GM12878 (cell line): ENCODE measurements around the gene TARM1. TPM values are rescaled to one million over a fixed set of nuclear protein-coding genes. Genes with fewer than 3 reads are reported as not detected.

Experiments
- ATAC-seq: fragments of 200-7000 bp; cut with Tn5 transposase; 3 replicates; pipeline ENCODE4 v1.9.1; 2020; ENCODE audit warnings: mild to moderate bottlenecking, moderate library complexity
- BruUV-seq: library from RNA; stranded (reverse); fragments of 400-500 nt; replicated peaks from 2 replicates; lab custom pipeline; 2021; lab: Mats Ljungman, UMichigan
- CTCF ChIA-PET: fragments of 300-600 bp; sonication (Branson Sonifier 250); formaldehyde crosslinking; extraction: SDS; loops from one replicate; lab custom pipeline; 2021; ENCODE audit warnings: inconsistent platforms; lab: Yijun Ruan, JAX
- POLR2A ChIA-PET: fragments of 350-600 bp; formaldehyde crosslinking; extraction: SDS; loops from one replicate; lab custom pipeline; 2021; ENCODE audit warnings: inconsistent platforms; lab: Charles Lee
- RAD21 ChIA-PET: fragments of 300-600 bp; sonication (Branson Sonifier 250); formaldehyde crosslinking; loops from one replicate; lab custom pipeline; 2023; ENCODE audit warnings: antibody characterized with exemption; ENCODE audit not compliant: unreplicated experiment; lab: Charles Lee
- SMC1A ChIA-PET: fragments of 300-600 bp; sonication (Branson Sonifier 250); formaldehyde crosslinking; loops from one replicate; lab custom pipeline; 2023; ENCODE audit not compliant: unreplicated experiment, uncharacterized antibody; lab: Charles Lee
- DNase-seq: peaks from one replicate; pipeline ENCODE4 v3.0.0-alpha.2; 2011; ENCODE audit warnings: low read depth, low spot score
- FAIRE-seq: peaks from 3 replicates; lab custom pipeline; 2011; peaks lifted over from hg19 to GRCh38; lab: Jason Lieb, UNC
- H2AFZ ChIP-seq: 2 replicates; pipeline ENCODE4 v1.6.0; 2011; ENCODE audit warnings: low read depth, low read length, control low read depth; ENCODE audit not compliant: control insufficient read depth
- H3K27ac ChIP-seq: 2 replicates; pipeline ENCODE4 v1.5.1; 2011; ENCODE audit warnings: control low read depth; ENCODE audit not compliant: control insufficient read depth, insufficient read depth
- H3K27me3 ChIP-seq, 2 experiments: replicated peaks in 1 of 2; 2 replicates each; pipeline versions ENCODE4 v1.6.0 to v1.6.1; 2011; ENCODE audit warnings: low read length in 1 of 2; ENCODE audit not compliant: control insufficient read depth in 2 of 2, insufficient read depth in 2 of 2
- H3K36me3 ChIP-seq, 2 experiments: 2 replicates each; pipeline ENCODE4 v1.5.1; 2011; ENCODE audit warnings: low read length in 1 of 2; ENCODE audit not compliant: control insufficient read depth in 2 of 2, insufficient read depth in 2 of 2
- H3K4me1 ChIP-seq: 2 replicates; pipeline ENCODE4 v1.6.1; 2011; ENCODE audit warnings: mild to moderate bottlenecking, low read length, moderate library complexity, mixed read lengths; ENCODE audit not compliant: control insufficient read depth, insufficient read depth
- H3K4me2 ChIP-seq: 2 replicates; pipeline ENCODE4 v1.6.0; 2011; ENCODE audit warnings: control low read depth; ENCODE audit not compliant: control insufficient read depth, insufficient read depth
- H3K4me3 ChIP-seq: fragments of 200-600 bp; sonication (generic); 2 replicates; pipeline ENCODE4 v1.5.1; 2016
- H3K79me2 ChIP-seq: 2 replicates; pipeline ENCODE4 v1.6.0; 2011; ENCODE audit warnings: low read length; ENCODE audit not compliant: control insufficient read depth, insufficient read depth
- H3K9ac ChIP-seq: 2 replicates; pipeline ENCODE4 v1.8.0; 2011; ENCODE audit warnings: low read length, control low read depth, mixed read lengths; ENCODE audit not compliant: control insufficient read depth, insufficient read depth
- H3K9me3 ChIP-seq: replicated peaks from 3 replicates; pipeline ENCODE4 v1.5.1; 2011; ENCODE audit warnings: mild to moderate bottlenecking, low read length; ENCODE audit not compliant: control insufficient read depth, insufficient read depth
- H4K20me1 ChIP-seq: 2 replicates; pipeline ENCODE4 v1.6.0; 2011; ENCODE audit not compliant: control insufficient read depth, insufficient read depth
- BMI1 ChIP-seq: fragments of 450-650 bp; IDR thresholded peaks from 2 replicates; pipeline ENCODE4 v1.6.1; 2016; ENCODE audit warnings: mild to moderate bottlenecking, moderate library complexity, borderline replicate concordance
- BRCA1 ChIP-seq: IDR thresholded peaks from 2 replicates; pipeline ENCODE4 v1.6.1; 2011; ENCODE audit warnings: low read depth, low read length, improper control_type of control experiment
- DPF2 ChIP-seq: fragments of 450-650 bp; IDR thresholded peaks from 2 replicates; pipeline ENCODE4 v1.6.1; 2017; ENCODE audit warnings: mild to moderate bottlenecking
- FOS ChIP-seq: IDR thresholded peaks from 3 replicates; pipeline ENCODE4 v1.6.1; 2011; ENCODE audit warnings: borderline replicate concordance; ENCODE audit not compliant: insufficient read length; ENCODE audit errors: extremely low read depth
- IKZF2 ChIP-seq, 2 experiments: fragments of 450-650 bp; IDR thresholded peaks; 2 replicates each; pipeline ENCODE4 v1.6.1; 2017; ENCODE audit warnings: mild to moderate bottlenecking in 2 of 2, moderate library complexity in 2 of 2
- MEF2A ChIP-seq: IDR thresholded peaks from 2 replicates; pipeline ENCODE4 v1.6.1; 2011; ENCODE audit warnings: low read depth, mild to moderate bottlenecking, low read length, moderate library complexity; ENCODE audit not compliant: insufficient read depth
- NFYB ChIP-seq: IDR thresholded peaks from 2 replicates; pipeline ENCODE4 v1.6.1; 2011; ENCODE audit warnings: low read depth, mild to moderate bottlenecking, low read length, improper control_type of control experiment, moderate library complexity; ENCODE audit not compliant: insufficient read depth
- PAX8 ChIP-seq: fragments of 450-650 bp; IDR thresholded peaks from 2 replicates; pipeline ENCODE4 v1.6.1; 2017; ENCODE audit warnings: mild to moderate bottlenecking, moderate library complexity
- POU2F2 ChIP-seq: IDR thresholded peaks from 3 replicates; pipeline ENCODE4 v1.6.1; 2011; ENCODE audit warnings: low read depth, mild to moderate bottlenecking, low read length, borderline replicate concordance
- SIX5 ChIP-seq: IDR thresholded peaks from 2 replicates; pipeline ENCODE4 v1.6.1; 2011; ENCODE audit warnings: mild to moderate bottlenecking, low read depth, low read length, moderate library complexity; ENCODE audit not compliant: severe bottlenecking
- SMC3 ChIP-seq: IDR thresholded peaks from 2 replicates; pipeline ENCODE4 v1.6.1; 2011; ENCODE audit warnings: low read length, improper control_type of control experiment, borderline replicate concordance
- STAT1 ChIP-seq: fragments of 450-650 bp; conservative IDR thresholded peaks from 2 replicates; pipeline ENCODE4 v1.6.1; 2014; ENCODE audit warnings: antibody characterized with exemption, mild to moderate bottlenecking
- SUPT20H ChIP-seq: IDR thresholded peaks from 2 replicates; pipeline ENCODE4 v1.6.1; 2011; ENCODE audit warnings: low read depth, mild to moderate bottlenecking, low read length, moderate library complexity, borderline replicate concordance; ENCODE audit not compliant: control insufficient read depth
- TAF1 ChIP-seq: IDR thresholded peaks from 2 replicates; pipeline ENCODE4 v1.6.1; 2011; ENCODE audit warnings: mild to moderate bottlenecking, low read depth, low read length, borderline replicate concordance
- TARDBP ChIP-seq: IDR thresholded peaks from 2 replicates; pipeline ENCODE4 v1.6.1; 2016; ENCODE audit warnings: borderline replicate concordance
- ZNF24 ChIP-seq: fragments of 450-650 bp; IDR thresholded peaks from 2 replicates; pipeline ENCODE4 v1.6.1; 2017; ENCODE audit warnings: antibody characterized with exemption, mild to moderate bottlenecking
- WGBS: methylation state at CpG from one replicate; pipeline ENCODE4 v1.1.6; 2016; ENCODE audit warnings: low lambda C conversion rate; ENCODE audit not compliant: insufficient replicate concordance, insufficient coverage; ENCODE audit errors: missing lambda C conversion rate; 5-methylcytosine and 5-hydroxymethylcytosine counted together
- in situ Hi-C: fragments of 300-500 bp; cut with MboI; formaldehyde crosslinking; loops from 9 replicates; pipeline ENCODE4 v1.14.3; 2018; ENCODE audit warnings: mixed read lengths
- intact Hi-C: fragments of 100-400 bp; cut with micrococcal nuclease; formaldehyde crosslinking; loops from one replicate; pipeline ENCODE4 v1.14.2; 2022; ENCODE audit not compliant: unreplicated experiment
- polyA plus RNA-seq, 11 experiments: library from polyadenylated mRNA; depleted of rRNA in 4 of 11; unstranded in 6 of 11; stranded (reverse) in 5 of 11; fragments of >200 nt; fragmentation: Nextera tagmentation in 4 of 11; fragmentation: Illumina TruSeq in 1 of 11; extraction: Ambion mirVana in 4 of 11; extraction: Trizol in 1 of 11; gene quantifications; 1 replicate in 1 of 11; 2 replicates in 10 of 11; pipeline versions ENCODE4 v1.2.1 to v1.2.3, GENCODE V29; 2011 to 2016; ENCODE audit warnings: inconsistent platforms in 2 of 11, missing spikeins in 2 of 11, low read depth in 1 of 11
- total RNA-seq, 4 experiments: library from RNA; depleted of rRNA in 3 of 4; stranded (reverse); fragments of >200 nt in 3 of 4; fragmentation: Illumina TruSeq in 1 of 4; extraction: Trizol in 1 of 4; gene quantifications; 2 replicates each; pipeline versions ENCODE4 v1.2.1 to v1.2.3, GENCODE V29; 2013 to 2021
- TF ChIP-seq, protein P1 (sequence below): fragments of 450-650 bp; IDR thresholded peaks from 2 replicates; pipeline ENCODE4 v1.6.1; 2014; ENCODE audit warnings: mild to moderate bottlenecking

Gene TARM1
- total and polyA plus RNA-seq, 10 of the 15 experiments (the other 5 are each of a cell fraction or from before 2014, with no cell fraction given): not detected

- no peaks in the 10 kb centered on the region for H3K27me3 ChIP-seq
- SMC1A ChIA-PET: interaction anchor here (0.6 to 0.7 kb wide), 2 partner anchors 140 to 206 kb away, joined by 3 read pairs; no protein-coding TSS in a partner anchor
- no peak overlapping the region for H2AFZ ChIP-seq
- no peak for FAIRE-seq
- H3K9me3 ChIP-seq: no peaks in the 10 kb centered on the region; the same call in 2 of the 3 replicates
- WGBS: 39% methylated on average over 4 of the region's 4 CpGs
- TF ChIP-seq BRCA1: no peak
- TF ChIP-seq FOS: no peak
- TF ChIP-seq SIX5: no peak
- TF ChIP-seq IKZF2 (IDR thresholded peaks at IDR 0.05): no peak
- TF ChIP-seq, protein P1, sequence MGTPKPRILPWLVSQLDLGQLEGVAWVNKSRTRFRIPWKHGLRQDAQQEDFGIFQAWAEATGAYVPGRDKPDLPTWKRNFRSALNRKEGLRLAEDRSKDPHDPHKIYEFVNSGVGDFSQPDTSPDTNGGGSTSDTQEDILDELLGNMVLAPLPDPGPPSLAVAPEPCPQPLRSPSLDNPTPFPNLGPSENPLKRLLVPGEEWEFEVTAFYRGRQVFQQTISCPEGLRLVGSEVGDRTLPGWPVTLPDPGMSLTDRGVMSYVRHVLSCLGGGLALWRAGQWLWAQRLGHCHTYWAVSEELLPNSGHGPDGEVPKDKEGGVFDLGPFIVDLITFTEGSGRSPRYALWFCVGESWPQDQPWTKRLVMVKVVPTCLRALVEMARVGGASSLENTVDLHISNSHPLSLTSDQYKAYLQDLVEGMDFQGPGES: no peak
- no peak for TF ChIP-seq TAF1
- TF ChIP-seq TARDBP: no peak
- TF ChIP-seq DPF2: no peak
- TF ChIP-seq PAX8: no peak
- no peak for TF ChIP-seq SUPT20H
- no peak for TF ChIP-seq STAT1
- TF ChIP-seq ZNF24: no peak
- no peak for TF ChIP-seq NFYB
- no peak for TF ChIP-seq BMI1
- TF ChIP-seq MEF2A: no peak
- TF ChIP-seq SMC3: no peak
- no peak for TF ChIP-seq POU2F2
- no TSS peak for BruUV-seq
- H3K36me3 ChIP-seq: no peaks in the 10 kb centered on the region
- H3K27ac ChIP-seq: no peak overlapping the region
- no peaks in the 10 kb centered on the region for H3K79me2 ChIP-seq
- intact Hi-C loops (no loop called here), in situ Hi-C loops (no loop called here)
- no peaks in the 10 kb centered on the region for H3K4me1 ChIP-seq
- RAD21 ChIA-PET: no interaction called here
- CTCF ChIA-PET: interaction anchor here (0.8 to 1.7 kb wide), 3 partner anchors 12 to 231 kb away, joined by 3 to 5 read pairs (median 3); no protein-coding TSS in a partner anchor
- POLR2A ChIA-PET: interaction anchor here (0.6 kb wide), 1 partner anchor 10 kb away, joined by 6 read pairs; no protein-coding TSS in a partner anchor
- H4K20me1 ChIP-seq: no peaks in the 10 kb centered on the region
- H3K9ac ChIP-seq: no peak overlapping the region
- no peak for DNase-seq
- no peak overlapping the region for H3K4me3 ChIP-seq
- no peak for ATAC-seq
- H3K4me2 ChIP-seq: no peak overlapping the region
These were observed 45.7 kb downstream of the TARM1 start for GRCh38 chr19:54035215-54036178.
